NCI-H1048 (cell line): ENCODE data around the gene MYO1A.
A peak's percentile ranks its signal among the peaks of the same experiment; 100 is the strongest.
"Not testable (repeated sequence)": the region's sequence is repeated elsewhere in the genome, so short reads cannot be mapped to it uniquely, and the experiment has no call there.

Source experiments
- DNase-seq: peaks from one replicate; lab custom pipeline; 2025; lab: John Stamatoyannopoulos, UW

MYO1A gene

DNA sequence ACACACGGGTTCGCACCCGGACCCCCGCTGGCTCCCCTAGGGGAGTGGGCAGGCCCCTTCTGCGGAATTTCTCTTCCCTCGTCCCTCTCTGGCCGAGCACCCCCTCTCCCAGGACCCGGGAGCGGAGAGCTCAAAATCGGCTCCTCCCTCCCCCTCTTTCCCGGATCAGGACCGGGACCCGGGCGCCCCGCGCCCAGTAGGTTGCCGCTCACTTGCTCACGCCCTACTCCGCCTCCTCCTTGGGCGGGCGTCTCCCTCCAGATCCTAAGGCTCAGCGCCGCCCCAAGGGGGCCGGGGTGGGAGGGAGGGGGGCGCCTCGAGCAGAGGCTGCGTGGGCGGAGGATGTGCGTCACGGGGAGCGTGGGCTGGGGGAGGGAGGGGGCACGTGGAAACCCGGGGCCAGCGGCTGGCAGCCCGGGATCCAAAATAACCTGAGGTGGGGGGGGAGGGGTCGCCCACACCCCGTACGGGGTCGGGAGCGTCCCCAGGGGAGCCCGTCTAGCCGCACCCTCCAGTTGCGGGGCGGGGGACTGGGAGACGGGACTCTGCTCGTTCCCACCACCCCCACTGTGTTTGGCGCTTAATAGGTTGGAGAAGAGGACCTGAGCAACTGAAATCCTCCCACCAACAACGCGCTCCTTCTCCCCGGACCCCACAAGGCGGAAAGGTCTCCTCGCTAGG, 37.2 kb upstream of the MYO1A start:
- DNase-seq: no peak

DNA sequence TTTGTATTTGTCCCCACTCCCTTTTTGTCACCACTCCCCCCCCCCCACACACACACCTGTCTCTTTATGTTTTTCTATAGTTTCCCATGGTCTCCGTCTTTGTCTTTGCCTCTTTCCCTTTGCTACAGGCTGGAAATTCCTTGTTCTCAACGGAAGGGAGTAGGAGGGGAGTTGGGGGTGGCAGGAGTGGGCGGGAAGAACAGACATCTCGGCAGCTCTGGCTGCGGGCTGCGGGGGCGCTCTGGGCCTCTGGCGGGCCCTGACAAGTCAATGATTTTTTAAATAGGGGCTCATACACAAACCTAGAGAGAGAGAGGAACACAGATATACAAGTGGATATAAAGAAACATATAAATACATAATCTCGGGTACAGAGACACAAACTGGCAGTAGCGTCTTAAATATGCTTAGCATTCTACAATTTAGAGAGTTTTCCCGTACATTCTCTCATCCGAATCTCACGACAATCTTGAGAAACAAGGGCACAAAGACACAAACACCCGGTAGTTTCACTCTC, 36.6 kb upstream of the MYO1A start:
- DNase-seq: no peak

DNA sequence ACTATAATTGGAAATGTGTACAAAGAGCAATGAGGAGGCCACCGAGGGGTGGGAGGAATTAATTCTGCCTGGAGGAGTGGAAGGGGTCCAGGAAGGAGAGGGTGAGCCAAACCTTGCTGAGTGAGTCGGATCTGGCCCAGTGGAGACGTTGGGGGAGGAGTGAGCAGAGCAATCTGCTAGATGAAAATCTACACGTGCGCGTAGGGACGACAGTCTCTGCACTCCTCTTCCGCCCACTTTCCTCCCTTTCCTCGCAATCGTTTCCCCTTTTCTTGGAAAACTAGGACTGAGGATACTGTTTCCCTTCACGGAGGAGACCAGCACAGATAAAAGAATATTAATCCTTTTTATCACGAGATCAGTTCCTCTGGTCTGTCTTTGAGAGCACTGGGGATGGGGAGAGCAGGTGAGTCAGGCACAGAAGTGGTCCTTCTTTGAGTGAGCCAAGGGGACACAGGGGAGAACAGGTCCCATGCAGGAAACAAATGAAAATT, 36.1 kb upstream of the MYO1A start:
- DNase-seq: no peak

- no peak for DNase-seq
Observed at GRCh38 chr12:57080855-57081254, 30.9 kb upstream of the MYO1A start.

DNA sequence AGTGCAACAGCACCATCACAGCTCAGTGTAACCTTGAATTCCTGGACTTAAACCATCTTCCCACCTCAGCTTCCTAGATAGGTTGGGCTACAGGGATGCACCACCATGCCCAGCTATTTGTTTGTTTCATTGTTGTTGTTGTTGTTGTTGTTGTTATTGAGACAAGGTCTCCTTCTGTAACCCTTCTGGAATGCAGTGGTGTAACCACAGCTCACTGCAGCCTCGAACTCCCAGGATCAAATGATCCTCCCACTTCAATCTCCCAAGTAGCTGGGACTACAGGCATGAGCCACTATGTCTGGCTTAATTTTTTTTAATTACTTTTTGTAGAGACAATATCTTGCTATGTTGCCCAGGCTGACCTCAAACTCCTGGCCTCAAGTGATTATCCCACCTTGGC, 29.9 kb upstream of the MYO1A start:
- DNase-seq: no peak

DNA sequence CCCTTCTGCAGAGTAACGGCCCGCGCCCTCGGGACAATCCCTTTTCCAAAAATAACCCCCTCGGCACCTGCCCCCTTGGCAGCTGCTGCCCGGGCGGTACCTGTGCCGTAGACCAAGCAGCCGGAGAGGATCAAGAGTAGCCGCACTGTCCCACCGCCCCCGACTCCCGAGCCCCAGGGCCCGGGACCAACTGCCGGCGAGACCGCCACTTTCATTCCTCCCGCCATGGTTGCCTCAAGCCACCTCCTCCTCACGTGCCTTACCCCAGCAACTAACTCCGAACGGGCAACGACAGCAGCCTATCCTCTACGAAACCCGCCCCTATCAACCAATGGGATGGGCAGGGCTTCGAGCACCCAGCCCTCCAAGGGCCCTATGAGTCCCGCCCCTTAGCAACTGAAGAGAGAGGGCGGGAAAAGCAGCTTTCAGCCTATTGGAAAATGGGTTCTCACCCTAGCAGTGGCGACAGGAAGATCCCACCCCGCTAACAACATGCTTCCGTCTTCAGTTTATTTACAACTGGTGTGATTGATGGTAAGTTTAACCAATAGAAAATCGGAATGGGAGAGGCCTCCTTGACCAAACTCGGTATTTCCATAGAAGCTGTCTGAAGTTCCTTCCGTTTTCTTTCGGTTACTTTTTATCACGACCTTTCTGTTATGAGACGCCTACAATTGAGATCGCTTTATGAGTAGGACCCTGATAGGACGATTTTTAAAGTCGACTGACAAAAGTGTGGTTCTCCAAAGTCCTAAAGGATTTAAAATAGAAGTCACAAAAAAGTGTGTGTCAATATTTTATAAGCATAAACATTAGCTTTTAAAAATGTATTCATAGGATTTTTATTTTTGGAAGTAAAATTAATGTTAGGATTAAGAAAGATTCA, 28.8 kb upstream of the MYO1A start, which contains the start of gene NEMP1:
NEMP1 (minus strand) TSS at position 273 of the 886 bp plus-strand sequence; CDS start at position 227, 46 bp downstream.
- peak; percentile 97 for DNase-seq

DNA sequence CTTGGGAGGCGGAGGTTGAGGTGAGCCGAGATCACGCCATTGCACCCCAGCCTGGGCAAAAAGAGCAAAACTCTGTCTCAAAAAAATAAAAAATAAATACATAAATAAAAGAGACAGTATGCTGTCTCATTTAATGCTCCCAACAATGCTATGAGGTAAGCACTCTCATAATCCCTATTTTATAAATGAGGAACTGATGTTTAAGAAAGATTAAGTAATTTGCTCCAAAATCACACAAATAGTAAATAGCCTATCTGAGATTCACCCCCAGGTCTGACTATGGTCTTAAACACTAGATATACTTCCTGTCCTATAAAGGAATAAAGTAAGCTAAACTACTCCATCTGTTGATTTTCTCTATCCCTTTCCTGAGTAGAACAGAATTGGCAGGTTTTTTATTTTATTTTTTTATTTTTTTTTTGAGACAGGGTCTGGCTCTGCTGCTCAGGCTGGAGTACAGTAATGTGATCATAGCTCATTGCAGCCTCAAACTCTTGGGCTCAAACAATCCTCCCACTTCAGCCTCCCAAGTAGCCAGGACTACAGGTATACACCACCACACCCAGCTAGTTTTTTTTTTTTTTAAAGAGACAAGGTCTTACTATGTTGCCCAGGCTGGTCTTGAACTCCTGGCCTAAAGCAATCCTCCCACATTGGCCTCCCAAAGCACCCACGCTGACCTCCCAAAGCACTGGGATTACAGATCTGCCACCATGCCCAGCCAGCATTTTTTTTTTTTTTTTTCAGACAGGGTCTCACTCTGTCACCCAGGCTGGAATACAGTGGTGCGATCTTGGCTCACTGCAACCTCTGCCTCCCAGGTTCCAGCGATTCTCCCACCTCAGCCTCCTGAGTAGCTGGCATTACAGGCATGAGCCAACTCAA, 23.9 kb upstream of the MYO1A start:
- not testable (repeated sequence) for DNase-seq

- no peak for DNase-seq
Observed at GRCh38 chr12:57072661-57073060, 22.7 kb upstream of the MYO1A start.

- no peak for DNase-seq
Observed at GRCh38 chr12:57069523-57069922, 19.6 kb upstream of the MYO1A start.

GRCh38 chr12:57066245-57066644, 16.3 kb upstream of the MYO1A start:
- no peak for DNase-seq

GRCh38 chr12:57063991-57064685, 14.2 kb upstream of the MYO1A start:
- DNase-seq: no peak

DNA sequence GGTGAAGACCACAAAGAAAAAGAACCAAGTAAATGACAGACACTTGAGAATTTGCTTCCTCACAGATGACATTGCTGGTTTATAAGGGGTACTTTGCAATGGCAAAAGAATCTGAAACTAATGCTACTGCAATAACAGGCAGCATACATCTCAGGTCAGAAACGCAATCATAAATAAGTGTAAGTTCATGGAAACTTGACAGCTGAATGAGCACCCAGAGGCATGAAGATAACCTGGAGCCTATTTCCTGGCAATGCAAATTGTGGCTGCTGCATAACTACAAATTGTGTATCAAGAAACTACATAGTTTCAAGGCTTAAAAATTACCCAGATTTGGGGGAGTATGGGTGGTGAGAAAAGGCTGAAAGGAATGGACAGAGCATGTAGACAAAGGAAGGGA, 8.5 kb upstream of the MYO1A start:
- DNase-seq: no peak

GRCh38 chr12:57057067-57057751, 7.3 kb upstream of the MYO1A start:
- no peak for DNase-seq

- DNase-seq: no peak
Observed at GRCh38 chr12:57055824-57056223, 5.9 kb upstream of the MYO1A start.

GRCh38 chr12:57053901-57054300, 4.0 kb upstream of the MYO1A start:
- not testable (repeated sequence) for DNase-seq

GRCh38 chr12:57053146-57053545, 3.2 kb upstream of the MYO1A start:
- DNase-seq: not testable (repeated sequence)

DNA sequence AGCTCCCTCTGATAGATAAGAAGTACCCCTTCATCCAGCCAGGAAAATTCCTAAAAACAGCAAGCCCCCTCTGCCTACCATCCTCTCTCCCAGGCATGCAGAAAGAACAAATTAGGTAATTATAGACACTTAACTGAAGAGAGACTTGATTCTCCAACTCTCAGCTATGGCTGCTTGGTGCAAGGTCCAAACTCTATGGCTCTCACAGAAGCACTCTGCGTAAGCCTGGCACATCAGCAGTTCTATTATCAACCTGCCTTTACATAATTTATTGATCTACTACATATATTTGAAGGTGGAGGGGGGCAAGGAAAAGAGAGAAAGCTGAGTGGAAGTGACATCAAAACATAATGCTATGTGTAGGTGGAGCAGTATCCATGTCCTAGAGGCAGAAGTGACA, 1.1 kb upstream of the MYO1A start:
- no peak for DNase-seq

DNA sequence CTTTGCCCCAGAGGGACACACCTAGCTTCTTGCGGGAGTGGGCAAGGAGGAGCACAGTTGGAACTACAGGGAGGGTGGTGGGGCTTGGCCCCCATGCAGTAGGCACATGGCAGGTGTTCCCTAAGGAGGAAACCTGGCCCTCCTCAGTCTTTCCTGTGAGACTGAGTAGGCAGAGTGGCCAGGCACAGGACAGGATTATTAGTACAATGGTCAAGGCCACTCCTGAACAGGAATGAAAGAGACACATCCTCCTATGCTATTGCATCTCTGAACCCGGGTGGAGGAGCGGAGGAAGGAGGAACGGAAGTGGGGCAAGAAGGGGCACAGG, 846 bp downstream of the MYO1A start:
- DNase-seq: no peak

DNA sequence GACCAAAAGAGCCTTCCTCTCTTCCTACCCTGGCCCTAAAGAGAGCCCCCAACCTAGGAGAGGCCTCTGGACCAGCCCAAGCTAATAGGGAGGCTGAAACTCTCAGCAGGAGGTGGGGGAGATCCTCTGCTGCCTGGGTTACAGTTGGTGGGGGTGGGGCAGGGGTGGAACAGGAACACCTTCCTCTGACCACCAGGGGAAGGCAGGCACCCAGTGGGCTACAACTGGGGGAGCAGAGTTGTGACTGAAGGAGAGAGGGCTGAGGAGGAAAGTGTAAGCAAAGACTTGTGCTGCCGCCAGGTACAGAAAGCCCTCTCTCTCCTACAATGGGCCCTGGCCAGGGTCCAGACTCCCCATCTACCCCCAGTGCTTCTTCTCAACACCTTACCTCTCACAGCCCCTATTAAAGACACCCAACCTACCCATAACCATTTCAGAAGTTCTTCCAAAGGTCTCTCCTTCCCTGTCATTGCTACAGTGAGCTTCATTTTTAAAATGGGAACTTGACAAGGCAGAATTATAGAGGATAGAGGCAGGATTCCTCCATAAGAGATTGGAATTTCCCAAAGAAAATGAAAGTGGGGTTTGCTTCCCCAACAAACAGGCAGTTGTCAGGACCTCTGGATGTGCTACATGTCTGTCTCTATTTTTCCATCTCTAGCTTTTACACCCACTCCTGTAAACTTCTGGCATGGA, 1.4 kb downstream of the MYO1A start:
- no peak for DNase-seq

DNA sequence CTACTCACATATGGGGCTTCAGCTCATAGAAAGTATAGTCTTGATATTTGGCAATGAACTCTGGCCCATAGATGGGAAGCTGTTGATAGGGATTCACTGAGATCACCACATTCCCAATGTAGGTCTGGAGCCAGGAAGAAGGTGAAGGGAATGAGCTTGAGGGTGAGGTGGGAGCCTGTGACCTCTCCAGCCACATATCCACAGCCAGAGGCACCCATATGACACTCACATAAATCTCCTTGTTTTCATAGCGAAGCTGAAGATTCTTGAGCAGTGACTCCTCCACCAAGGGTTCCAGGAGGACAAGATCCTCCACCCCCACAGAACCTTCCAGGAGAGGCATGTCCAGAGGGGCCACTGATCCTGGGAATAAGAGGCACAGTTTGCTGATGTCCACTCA, 1.9 kb downstream of the MYO1A start:
- no peak for DNase-seq
